HEK293 (cell line): ENCODE data around the gene CTRB1.
"Not testable (repeated sequence)": the region's sequence is repeated elsewhere in the genome, so short reads cannot be mapped to it uniquely, and the experiment has no call there.

Source experiments
- ZNF274 ChIP-seq, 2 experiments: fragments of 200-500 bp in 1 of 2; fragments of 450-650 bp in 1 of 2; sonication (Bioruptor generic) in 1 of 2; formaldehyde crosslinking in 1 of 2; IDR thresholded peaks; 2 replicates each; pipeline versions ENCODE4 v1.5.1 to v1.6.1; 2014 to 2016; ENCODE audit warnings: borderline replicate concordance in 1 of 2, inconsistent platforms in 1 of 2, low read length in 1 of 2, missing biosample characterization in 1 of 2, missing genetic modification characterization in 1 of 2
- TF ChIP-seq, protein P1 (sequence below): sonication (generic); formaldehyde crosslinking; IDR thresholded peaks from 2 replicates; pipeline ENCODE4 v1.8.1; 2022; ENCODE audit warnings: mild to moderate bottlenecking, moderate library complexity, missing genetic modification reagents
- TF ChIP-seq, protein P2 (sequence below): fragments of 450-650 bp; formaldehyde crosslinking; optimal IDR thresholded peaks from 2 replicates; pipeline ENCODE3; 2016; ENCODE audit warnings: missing biosample characterization, mild to moderate bottlenecking, missing genetic modification characterization
- TF ChIP-seq, protein P3 (sequence below): fragments of 450-650 bp; formaldehyde crosslinking; IDR thresholded peaks from 2 replicates; pipeline ENCODE4 v1.5.1; 2016; ENCODE audit warnings: missing biosample characterization, missing genetic modification characterization
- TF ChIP-seq, protein P4 (sequence below): fragments of 450-650 bp; formaldehyde crosslinking; IDR thresholded peaks from 2 replicates; pipeline ENCODE4 v1.5.1; 2017; ENCODE audit warnings: missing biosample characterization, missing genetic modification characterization

DNA sequence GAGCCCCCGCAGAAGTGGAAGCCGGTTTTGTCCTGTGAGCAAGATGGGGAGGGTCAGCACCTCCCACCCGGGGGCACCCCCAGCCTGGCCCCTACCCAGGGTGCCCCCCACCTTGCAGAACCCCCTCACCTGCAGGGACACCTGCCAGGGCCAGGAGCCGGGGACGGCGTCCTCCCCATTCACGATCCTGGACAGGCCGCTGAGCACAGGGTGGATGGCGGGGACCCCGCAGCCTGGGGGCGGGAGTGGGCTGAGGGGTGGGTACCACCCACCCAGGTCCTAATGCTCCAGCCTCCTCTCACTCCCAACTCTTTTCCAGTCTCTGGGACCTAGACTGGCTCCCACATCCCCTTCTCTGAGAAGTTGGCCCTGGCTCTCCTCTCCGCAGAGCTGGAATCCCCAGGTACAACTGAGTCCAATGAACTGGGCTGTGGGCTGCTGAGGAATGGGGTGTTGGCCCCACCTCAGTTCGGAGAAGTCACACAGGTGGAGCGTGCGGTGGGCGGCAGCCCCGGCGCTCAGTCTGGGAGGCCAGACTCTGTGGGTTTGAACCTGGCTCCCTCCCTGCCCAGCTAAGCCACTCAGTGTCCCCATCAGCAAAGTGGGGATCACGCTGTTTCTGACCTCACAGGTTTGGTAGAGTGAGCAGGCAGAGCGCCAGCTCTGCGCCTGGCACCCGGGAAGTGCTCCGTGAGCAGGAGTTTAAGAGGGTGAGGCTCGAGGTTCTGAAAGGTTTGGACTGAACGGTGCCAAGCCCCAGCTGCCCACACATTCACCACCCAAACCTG lies 12.6 kb upstream of the CTRB1 start:
- TF ChIP-seq, protein P1, sequence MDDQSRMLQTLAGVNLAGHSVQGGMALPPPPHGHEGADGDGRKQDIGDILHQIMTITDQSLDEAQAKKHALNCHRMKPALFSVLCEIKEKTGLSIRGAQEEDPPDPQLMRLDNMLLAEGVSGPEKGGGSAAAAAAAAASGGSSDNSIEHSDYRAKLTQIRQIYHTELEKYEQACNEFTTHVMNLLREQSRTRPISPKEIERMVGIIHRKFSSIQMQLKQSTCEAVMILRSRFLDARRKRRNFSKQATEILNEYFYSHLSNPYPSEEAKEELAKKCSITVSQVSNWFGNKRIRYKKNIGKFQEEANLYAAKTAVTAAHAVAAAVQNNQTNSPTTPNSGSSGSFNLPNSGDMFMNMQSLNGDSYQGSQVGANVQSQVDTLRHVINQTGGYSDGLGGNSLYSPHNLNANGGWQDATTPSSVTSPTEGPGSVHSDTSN (CRISPR knock-in tag), result not testable (repeated sequence)
- TF ChIP-seq, protein P2, sequence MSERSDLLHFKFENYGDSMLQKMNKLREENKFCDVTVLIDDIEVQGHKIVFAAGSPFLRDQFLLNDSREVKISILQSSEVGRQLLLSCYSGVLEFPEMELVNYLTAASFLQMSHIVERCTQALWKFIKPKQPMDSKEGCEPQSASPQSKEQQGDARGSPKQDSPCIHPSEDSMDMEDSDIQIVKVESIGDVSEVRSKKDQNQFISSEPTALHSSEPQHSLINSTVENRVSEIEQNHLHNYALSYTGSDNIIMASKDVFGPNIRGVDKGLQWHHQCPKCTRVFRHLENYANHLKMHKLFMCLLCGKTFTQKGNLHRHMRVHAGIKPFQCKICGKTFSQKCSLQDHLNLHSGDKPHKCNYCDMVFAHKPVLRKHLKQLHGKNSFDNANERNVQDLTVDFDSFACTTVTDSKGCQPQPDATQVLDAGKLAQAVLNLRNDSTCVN (tag by site-specific recombination), result not testable (repeated sequence)
- TF ChIP-seq ZNF274 (IDR thresholded peaks at IDR 0.05; ENCODE audit: low read length); ZNF274 (tag by site-specific recombination; IDR thresholded peaks at IDR 0.05; ENCODE audit: borderline replicate concordance): not testable (repeated sequence)
- TF ChIP-seq, protein P3, sequence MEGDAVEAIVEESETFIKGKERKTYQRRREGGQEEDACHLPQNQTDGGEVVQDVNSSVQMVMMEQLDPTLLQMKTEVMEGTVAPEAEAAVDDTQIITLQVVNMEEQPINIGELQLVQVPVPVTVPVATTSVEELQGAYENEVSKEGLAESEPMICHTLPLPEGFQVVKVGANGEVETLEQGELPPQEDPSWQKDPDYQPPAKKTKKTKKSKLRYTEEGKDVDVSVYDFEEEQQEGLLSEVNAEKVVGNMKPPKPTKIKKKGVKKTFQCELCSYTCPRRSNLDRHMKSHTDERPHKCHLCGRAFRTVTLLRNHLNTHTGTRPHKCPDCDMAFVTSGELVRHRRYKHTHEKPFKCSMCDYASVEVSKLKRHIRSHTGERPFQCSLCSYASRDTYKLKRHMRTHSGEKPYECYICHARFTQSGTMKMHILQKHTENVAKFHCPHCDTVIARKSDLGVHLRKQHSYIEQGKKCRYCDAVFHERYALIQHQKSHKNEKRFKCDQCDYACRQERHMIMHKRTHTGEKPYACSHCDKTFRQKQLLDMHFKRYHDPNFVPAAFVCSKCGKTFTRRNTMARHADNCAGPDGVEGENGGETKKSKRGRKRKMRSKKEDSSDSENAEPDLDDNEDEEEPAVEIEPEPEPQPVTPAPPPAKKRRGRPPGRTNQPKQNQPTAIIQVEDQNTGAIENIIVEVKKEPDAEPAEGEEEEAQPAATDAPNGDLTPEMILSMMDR (tag by site-specific recombination), result not testable (repeated sequence)
- TF ChIP-seq, protein P4, sequence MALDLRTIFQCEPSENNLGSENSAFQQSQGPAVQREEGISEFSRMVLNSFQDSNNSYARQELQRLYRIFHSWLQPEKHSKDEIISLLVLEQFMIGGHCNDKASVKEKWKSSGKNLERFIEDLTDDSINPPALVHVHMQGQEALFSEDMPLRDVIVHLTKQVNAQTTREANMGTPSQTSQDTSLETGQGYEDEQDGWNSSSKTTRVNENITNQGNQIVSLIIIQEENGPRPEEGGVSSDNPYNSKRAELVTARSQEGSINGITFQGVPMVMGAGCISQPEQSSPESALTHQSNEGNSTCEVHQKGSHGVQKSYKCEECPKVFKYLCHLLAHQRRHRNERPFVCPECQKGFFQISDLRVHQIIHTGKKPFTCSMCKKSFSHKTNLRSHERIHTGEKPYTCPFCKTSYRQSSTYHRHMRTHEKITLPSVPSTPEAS (tag by site-specific recombination), result not testable (repeated sequence)
